KOPT-K1 (cell line): ENCODE results near the gene NR2E3.

Experiments used
- H3K27ac ChIP-seq: fragments of 200-600 bp; sonication (generic); 2 replicates; pipeline ENCODE4 v1.5.1; 2016; ENCODE audit warnings: antibody characterized with exemption, mild to moderate bottlenecking, low read depth, low read length; ENCODE audit not compliant: poor library complexity, severe bottlenecking
- H3K36me3 ChIP-seq: fragments of 200-600 bp; sonication (generic); 2 replicates; pipeline ENCODE4 v1.5.1; 2017; ENCODE audit warnings: antibody characterized with exemption, mild to moderate bottlenecking, low read length, moderate library complexity; ENCODE audit not compliant: insufficient read depth
- H3K9me3 ChIP-seq: fragments of 200-600 bp; sonication (generic); 2 replicates; pipeline ENCODE4 v1.5.1; 2017; ENCODE audit warnings: antibody characterized with exemption, low read length, mild to moderate bottlenecking; ENCODE audit not compliant: insufficient read depth, poor library complexity, severe bottlenecking

The NR2E3 gene

DNA sequence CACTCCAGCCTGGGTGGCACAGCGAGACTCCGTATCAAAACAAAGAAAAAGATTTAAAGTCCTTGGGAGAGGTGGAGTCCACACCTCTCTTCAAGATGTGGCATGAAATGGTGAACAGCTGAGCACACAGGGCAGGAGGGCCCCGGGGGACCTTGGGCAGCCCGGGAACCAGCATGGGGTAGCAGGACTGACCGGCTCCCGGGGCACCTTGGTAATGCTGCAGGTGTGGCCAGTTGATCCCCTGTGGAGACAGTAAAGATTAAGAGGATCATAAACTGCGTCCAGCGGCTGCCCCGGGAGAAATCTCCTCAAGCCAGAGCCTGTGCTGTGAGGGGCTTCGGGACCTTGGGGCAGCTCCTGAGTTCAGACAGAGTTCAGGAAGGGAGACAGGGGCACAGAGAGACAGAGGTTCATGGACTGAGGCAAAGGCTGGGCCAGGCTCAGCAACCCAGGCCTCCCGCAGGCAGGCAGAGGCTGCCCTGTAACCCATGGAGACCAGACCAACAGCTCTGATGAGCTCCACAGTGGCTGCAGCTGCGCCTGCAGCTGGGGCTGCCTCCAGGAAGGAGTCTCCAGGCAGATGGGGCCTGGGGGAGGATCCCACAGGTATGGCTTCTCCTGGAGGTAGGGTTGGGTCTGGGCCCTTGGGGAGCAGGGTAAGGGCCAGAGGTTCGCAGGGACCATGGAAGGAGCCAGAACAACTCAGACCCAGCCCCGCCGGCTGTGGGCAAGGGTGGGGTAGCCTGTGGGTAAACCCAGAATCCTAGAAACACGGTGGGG lies at the start of gene NR2E3:
Gene NR2E3 (plus strand): TSS at position 299 of the 780 bp plus-strand sequence. CDS start 190 bp downstream, at position 489.
- Histone ChIP-seq H3K27ac (no peak within 1 kb of the TSS), H3K9me3 (no peaks in the 10 kb centered on the region), H3K36me3 (no peaks in the 10 kb centered on the region)

DNA sequence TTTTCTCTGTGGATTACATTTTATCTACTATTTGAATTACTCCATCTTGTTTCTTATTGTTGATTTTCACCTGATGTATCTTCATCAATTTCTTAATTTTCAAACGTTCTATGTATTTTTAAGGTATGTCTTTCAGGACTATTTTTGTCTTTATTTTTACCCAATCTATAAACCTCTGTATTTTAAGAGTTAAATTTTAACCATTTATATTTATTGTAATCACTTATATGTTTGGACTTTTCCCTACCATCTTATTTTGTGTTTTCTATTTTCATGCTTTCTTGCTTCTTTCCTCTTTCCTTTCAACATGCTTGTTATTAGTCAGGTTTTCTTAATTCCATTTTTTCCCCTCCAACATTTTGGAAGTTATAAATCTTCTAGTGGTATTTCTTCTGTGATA lies 49.5 kb upstream of the NR2E3 start:
- peaks cover 9% of the 10 kb centered on the region for H3K9me3 ChIP-seq
- H3K27ac ChIP-seq = no peak overlapping the region
- H3K36me3 ChIP-seq = no peaks in the 10 kb centered on the region

DNA sequence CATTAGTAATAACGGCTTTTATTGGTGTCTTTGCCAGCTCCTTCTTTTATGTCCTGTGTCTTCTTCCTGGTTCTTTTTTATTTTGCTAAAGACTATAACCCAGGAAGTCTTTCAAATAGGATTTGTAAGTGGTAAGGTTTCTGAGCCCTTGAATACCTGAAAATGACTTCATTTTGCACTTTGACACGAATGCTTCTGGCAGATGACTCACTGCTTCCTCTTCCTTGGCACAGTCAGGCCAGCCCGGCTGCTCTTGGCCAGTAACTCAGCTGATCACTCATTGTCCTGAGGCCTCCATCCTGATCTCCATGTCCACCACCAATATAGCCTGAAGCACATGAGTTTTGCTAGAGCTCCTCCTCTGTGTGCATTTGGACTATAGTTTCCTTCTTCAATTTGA lies 48.7 kb upstream of the NR2E3 start:
- H3K27ac ChIP-seq = no peak overlapping the region
- H3K9me3 ChIP-seq = peaks cover 9% of the 10 kb centered on the region
- H3K36me3 ChIP-seq = no peaks in the 10 kb centered on the region

DNA sequence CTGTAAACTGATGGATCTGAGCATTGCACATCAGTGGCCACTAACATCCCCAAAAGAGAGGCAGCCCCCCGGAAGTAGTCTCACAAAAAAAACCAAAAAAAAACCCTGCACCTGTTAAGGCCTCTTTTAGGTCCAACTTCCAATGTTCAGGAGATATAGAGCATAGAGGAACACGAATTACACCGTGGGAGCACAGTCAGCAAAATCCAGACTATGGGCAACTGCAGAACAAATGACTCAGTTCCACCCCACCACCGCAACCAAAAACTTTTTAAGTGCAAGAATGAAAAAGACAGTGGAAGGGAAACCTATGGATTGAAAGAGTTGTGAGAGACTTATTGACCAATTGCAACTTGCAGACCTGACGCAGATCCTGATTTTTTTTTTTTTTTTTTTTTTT lies 42.2 kb upstream of the NR2E3 start:
- no peaks in the 10 kb centered on the region for H3K36me3 ChIP-seq
- no peak overlapping the region for H3K27ac ChIP-seq
- no peaks in the 10 kb centered on the region for H3K9me3 ChIP-seq

DNA sequence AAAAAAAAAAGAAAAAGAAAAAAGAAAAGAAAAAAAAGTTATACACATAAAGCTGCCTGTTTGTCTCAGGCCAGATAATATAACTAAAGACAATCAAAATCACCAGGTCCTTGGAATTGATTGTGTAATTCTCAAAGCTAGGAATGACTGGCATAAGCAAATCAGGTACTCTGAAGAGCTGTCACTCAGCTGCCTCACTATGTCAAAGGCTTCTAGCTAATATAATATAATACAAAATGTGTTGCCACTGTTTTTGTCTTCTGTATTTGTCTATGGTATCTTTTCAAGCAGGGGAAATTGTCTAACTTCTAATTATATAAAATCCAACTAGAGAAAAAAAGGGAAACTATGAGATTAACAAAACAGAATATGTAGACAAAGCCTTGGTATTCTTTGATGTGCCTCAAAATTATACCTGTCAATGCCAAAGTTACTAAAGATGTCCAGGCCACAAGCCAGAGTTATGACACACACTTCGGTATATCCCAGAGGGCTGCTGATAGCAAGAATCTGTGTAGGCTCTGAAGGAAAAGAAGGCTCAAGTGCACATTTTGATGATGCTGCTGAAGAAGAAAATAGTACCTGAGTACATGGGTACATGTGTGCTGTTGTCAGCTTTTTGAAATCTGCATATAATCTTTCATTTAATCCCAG lies 37.0 kb upstream of the NR2E3 start:
- H3K27ac ChIP-seq = no peak overlapping the region
- H3K36me3 ChIP-seq = no peaks in the 10 kb centered on the region
- no peaks in the 10 kb centered on the region for H3K9me3 ChIP-seq

DNA sequence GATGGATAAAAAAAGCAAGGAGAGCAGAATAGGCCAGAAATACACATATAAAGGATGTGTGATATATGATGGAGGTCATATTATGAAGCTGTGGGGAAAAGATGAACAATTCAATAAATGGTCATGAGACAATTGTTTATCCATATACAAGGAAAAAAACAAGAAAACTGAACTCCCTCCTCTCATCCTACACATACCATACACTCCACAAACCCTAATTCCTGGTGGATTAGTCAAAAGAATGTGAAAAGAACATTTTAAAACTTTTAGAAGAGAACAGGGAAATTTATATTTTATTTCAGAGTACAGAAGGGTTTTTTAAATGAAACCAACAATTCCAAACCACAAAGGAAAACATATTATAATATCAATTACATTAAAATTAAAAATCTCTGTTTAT lies 34.5 kb upstream of the NR2E3 start:
- Histone ChIP-seq H3K27ac (no peak overlapping the region), H3K36me3 (no peaks in the 10 kb centered on the region)

DNA sequence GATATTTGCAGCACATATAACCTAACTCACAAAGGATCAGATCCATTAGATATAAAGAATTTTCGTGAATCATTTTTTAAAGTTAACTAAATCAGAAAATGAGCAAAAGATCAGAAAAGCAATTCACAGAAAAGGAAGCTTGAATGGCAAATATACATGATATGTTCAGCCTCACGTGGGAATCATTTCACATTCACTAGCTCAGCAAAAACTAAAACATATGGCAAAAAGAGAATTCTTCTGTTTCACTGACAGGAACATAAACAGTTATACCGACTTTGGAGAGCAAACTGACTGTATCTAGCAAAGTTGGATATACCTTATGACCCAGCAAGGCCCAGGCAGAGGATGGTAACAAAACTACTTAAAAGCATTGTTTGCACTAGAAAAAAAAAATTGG lies 34.0 kb upstream of the NR2E3 start:
- Histone ChIP-seq H3K36me3 (no peaks in the 10 kb centered on the region), H3K27ac (no peak overlapping the region), H3K9me3 (no peaks in the 10 kb centered on the region)

More for the DNA sequence above, 34.5 kb upstream of the NR2E3 start:
- no peaks in the 10 kb centered on the region for H3K9me3 ChIP-seq

DNA sequence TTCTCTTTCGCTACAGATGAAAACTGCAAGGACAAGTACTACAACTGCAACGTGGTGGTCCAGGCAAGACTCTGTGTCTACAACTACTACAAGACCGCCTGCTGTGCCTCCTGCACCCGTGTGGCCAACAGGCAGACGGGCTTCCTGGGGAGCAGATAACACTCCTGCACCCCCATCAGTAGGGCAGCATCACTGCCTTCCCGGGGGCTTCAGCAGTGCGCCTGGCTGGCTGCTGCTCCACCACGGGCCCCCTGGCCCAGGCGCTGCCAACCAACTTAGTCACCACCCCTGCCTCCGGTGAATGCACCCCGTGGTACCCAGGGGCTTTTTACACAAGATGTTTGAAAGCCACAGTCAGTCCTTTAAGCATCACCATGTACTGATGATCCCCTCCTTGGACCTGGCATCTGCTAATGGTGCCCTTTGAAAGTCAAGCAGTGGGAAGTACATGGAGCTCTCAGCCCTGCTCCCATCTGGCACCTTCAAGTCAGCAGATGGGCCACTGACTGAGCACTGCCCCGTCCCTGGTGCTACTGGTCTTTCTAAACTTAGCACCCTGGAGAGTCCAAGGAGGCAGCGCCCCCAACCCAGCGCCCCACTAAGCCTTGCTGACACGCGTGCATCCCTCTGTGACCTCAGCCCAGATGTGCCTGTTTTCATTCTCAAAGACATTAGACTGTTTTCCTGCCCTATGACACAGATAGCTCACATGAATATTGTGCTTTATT lies 33.0 kb upstream of the NR2E3 start:
- no peak overlapping the region for H3K27ac ChIP-seq
- H3K9me3 ChIP-seq = no peaks in the 10 kb centered on the region
- no peaks in the 10 kb centered on the region for H3K36me3 ChIP-seq

DNA sequence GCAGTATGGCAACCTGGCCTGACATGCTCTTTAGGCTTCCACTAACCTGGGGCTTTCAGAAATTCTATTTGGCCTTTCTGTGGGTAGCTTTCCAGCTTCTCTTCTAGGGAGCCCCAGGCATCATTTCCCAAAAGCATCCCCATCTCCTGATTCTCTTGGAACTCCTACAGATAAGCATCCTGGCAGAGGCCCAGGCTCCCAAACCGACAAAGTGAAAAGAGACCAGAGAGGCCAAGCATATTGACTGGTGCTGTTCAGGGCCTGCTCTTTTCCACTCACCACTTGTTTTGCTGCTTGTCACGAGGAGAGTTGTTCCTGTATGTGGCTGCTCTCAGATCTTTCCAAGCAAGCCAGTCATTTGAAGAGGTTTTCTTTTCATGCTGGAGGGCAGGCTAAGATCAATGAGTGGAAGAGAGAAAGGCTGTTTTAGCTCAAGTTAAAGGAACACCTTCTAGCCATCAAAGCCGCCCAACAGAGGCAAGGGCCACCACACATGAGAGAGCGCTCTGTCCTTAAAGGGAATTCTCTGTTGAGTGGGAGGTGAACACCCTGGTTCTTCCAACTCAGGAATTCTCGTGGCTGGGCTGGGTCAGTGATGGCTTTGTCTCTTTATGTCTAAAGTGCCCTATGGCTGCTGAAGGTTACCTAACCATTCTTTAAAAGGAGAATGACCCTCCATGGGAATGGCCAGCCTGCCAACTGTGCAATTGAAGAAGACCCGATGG lies 31.1 kb upstream of the NR2E3 start:
- Histone ChIP-seq H3K9me3 (no peaks in the 10 kb centered on the region), H3K36me3 (no peaks in the 10 kb centered on the region), H3K27ac (no peak overlapping the region)

DNA sequence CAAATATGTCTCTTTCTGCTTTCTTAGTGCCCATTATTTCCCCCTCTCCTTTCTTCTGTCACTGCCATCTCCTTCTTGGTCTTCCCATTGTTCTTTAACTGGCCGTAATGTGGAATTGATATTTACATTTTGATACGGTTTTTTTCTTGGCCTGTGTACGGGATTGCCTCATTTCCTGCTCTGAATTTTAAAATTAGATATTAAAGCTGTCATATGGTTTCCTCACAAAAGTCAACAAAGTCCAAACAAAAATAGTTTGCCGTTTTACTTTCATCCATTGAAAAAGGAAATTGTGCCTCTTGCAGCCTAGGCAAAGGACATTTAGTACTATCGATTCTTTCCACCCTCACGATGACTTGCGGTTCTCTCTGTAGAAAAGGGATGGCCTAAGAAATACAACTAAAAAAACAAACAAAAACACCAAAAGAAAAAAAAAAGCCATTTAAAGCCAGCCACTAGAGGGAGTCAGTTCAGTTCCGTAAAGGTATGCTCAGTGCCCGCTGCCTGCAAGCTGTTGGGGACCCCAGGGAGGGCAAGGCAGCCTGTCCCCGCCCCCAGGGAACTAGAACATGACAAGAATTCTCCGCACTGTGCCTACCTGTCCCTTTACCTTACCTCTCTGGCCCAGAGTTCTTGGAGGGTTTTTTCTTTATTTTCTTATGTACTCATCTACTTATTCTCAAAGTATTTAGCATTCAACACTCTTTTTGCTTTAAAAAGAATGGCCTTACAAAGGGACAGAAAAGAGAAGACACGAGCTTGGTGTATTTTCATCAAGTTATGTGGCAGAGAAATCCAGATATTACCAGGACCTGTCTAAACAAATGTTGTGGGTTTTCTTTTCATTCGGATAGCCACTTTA lies 30.0 kb upstream of the NR2E3 start:
- no peak overlapping the region for H3K27ac ChIP-seq
- no peaks in the 10 kb centered on the region for H3K36me3 ChIP-seq
- H3K9me3 ChIP-seq = no peaks in the 10 kb centered on the region

DNA sequence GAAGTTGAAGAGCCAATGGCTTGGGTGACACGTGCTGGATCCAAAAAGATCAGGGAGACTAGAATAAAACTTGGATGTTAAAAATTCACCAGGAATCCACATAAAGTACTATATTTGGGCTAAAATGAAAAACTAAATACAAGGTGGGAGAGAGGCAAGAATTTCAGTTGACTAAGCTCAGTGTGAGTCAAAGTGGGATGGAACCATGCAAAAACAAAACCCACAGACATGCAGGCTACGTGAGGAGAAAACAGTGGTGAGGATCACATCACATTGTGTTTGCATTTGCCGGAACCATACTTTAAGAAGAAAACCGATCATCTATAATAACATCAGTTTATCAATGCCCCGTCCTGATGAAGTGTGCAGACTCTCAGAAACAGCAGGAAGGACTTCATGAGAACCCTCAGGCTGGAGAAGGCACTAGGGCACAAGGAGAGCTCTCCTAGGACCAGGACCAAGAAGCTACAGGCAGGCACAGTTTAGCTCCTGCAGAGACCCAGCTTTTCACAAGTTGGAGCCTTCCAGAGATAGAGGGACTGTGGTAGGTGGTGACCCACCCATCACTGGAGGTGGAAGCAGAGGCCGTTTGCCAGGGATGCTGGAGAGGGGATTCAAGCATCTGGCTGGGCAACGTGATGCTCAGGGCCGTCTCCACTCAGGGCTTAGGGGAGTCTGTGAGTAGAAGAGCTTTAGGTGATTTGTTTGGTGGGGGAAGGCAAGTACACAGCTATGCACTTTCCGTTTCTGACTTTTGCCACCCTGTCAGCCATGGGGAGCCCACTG lies 29.0 kb upstream of the NR2E3 start:
- Histone ChIP-seq H3K27ac (no peak overlapping the region), H3K36me3 (no peaks in the 10 kb centered on the region), H3K9me3 (no peaks in the 10 kb centered on the region)

DNA sequence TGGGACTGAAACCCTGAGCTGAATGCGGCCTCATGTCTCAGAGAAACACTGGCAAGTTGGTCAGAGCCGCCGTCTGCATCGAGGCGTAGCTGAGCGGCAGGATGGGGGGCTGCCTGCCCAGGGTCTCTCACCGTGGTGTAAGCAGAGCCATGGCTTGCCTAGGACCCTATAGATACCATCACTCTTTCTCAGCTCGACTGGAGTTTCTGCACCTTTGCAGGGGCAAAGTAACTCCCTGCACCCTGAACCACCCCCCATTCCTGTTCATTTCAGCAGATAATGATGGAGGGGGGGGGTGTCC lies 28.4 kb upstream of the NR2E3 start:
- no peak overlapping the region for H3K27ac ChIP-seq
- H3K9me3 ChIP-seq = no peaks in the 10 kb centered on the region
- no peaks in the 10 kb centered on the region for H3K36me3 ChIP-seq

DNA sequence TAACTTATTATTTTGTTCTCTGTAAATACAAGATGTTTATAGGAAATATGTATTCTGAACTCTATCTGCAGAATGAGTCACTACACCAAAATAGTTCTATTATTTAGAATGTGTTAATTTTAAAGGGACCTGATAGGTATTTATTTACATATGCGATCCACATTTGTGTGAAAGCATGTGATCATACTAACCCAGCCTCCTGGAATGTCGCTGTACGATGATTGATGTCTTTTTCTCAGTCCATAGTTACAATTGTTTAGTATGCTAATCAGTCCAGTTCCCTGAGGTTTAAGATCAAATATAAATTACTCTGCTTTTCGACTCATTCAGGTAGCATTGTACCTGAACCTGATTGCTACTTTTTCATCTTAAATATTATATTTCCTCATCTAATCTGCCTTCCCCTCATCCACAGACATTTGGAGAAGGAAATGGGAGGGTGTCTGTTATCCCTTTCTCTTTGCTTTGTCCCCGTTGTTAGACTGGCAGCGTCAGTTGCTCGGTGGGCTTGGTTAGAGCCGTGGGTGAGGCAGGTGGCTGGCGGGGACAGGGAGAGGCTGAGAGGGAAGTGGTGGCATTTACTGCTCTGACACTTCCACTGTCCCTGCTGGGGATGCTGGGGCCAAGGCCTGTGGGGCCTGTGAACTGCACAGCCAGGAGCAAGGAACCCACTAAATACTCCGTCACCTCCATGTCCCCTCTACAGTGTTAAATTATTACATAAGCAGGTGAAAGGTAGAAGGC lies 27.8 kb upstream of the NR2E3 start:
- H3K9me3 ChIP-seq = no peaks in the 10 kb centered on the region
- no peaks in the 10 kb centered on the region for H3K36me3 ChIP-seq
- no peak overlapping the region for H3K27ac ChIP-seq
